ENCODE data around the gene TSHZ2. TPM values are rescaled to one million over a fixed set of nuclear protein-coding genes. Genes with fewer than 3 reads are reported as not detected.

Gene TSHZ2
- total and polyA plus RNA-seq, 4 donors, result 0.93 to 8.8 (median 3.8) TPM

DNA sequence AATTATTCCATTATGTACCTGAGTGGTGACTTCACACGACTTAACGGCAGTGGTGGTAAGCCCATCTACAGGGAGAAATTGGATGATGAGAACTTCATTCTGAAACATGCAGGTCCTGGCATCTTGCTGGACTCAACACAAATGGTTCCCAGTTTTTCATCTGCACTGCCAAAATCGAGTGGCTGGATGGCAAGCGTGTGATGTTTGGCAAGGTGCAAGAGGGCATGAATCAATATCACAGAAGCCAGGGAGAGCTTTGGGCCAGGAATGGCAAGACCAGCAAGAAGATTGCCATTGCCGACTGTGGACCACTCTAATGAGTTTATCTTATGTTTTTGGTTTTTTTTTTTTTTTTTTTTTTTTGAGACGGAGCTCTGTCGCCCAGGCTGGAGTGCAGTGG, 449.2 kb downstream of the TSHZ2 start:
- Histone ChIP-seq H3K27me3 (ENCODE audit: control insufficient read depth in 3 of 3, insufficient read depth in 3 of 3, low read length in 2 of 3) (no peaks in the 10 kb centered on the region), H3K36me3 (ENCODE audit: control insufficient read depth in 4 of 4, insufficient read depth in 4 of 4, low read length in 4 of 4) (peaks cover 0 to 6% (median 0%) of the 10 kb centered on the region in 4 donors), H3K9ac (ENCODE audit: insufficient read depth in 1 of 2, low read length in 2 of 2) (no peak overlapping the region), H3K4me1 (ENCODE audit: control insufficient read depth in 5 of 5, insufficient read depth in 5 of 5, low read length in 5 of 5) (no peaks in the 10 kb centered on the region), H3K27ac (ENCODE audit: low read depth in 1 of 2, low read length in 1 of 2) (no peak overlapping the region), H3K9me3 (ENCODE audit: control insufficient read depth in 4 of 4, insufficient read depth in 3 of 4, low read length in 3 of 4) (peaks cover 0 to 2% (median 0%) of the 10 kb centered on the region in 4 donors), H3K4me3 (no peak overlapping the region)
- no peak for DNase-seq
- 97 to 98% methylated on average over 5 to 6 of the region's 7 CpGs for WGBS, 2 donors
- no peak for ATAC-seq (ENCODE audit: insufficient read depth, low FRiP score)
- TF ChIP-seq, protein P1, sequence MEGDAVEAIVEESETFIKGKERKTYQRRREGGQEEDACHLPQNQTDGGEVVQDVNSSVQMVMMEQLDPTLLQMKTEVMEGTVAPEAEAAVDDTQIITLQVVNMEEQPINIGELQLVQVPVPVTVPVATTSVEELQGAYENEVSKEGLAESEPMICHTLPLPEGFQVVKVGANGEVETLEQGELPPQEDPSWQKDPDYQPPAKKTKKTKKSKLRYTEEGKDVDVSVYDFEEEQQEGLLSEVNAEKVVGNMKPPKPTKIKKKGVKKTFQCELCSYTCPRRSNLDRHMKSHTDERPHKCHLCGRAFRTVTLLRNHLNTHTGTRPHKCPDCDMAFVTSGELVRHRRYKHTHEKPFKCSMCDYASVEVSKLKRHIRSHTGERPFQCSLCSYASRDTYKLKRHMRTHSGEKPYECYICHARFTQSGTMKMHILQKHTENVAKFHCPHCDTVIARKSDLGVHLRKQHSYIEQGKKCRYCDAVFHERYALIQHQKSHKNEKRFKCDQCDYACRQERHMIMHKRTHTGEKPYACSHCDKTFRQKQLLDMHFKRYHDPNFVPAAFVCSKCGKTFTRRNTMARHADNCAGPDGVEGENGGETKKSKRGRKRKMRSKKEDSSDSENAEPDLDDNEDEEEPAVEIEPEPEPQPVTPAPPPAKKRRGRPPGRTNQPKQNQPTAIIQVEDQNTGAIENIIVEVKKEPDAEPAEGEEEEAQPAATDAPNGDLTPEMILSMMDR (IDR thresholded peaks at IDR 0.05; ENCODE audit: control extremely low read depth, extremely low read depth), result no peak

DNA sequence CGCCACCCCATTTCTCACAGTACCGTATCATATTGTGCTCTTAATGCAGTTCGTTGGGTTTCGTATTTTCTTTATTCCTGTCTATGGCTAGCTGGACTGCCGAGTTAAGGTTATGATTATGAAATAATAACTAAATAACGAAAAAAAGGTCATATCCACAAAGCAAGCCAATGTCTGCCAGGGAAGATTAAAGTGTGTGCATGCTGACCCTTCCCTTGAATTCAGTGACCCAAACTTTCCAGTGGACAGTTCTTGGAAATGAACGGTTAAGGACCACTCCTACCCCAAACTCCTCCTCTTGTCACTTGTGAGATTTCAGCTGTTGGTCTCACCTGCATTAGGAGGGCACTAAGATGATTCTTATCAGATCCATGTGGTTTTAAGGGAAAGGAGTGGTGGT, 449.9 kb downstream of the TSHZ2 start:
- DNase-seq, result no peak
- TF ChIP-seq, protein P1 (IDR thresholded peaks at IDR 0.05; ENCODE audit: control extremely low read depth, extremely low read depth), result no peak
- Histone ChIP-seq H3K9me3 (ENCODE audit: control insufficient read depth in 4 of 4, insufficient read depth in 3 of 4, low read length in 3 of 4) (peaks cover 0 to 2% (median 0%) of the 10 kb centered on the region in 4 donors), H3K4me3 (no peak overlapping the region), H3K36me3 (ENCODE audit: control insufficient read depth in 4 of 4, insufficient read depth in 4 of 4, low read length in 4 of 4) (peaks cover 0 to 6% (median 0%) of the 10 kb centered on the region in 4 donors), H3K9ac (ENCODE audit: insufficient read depth in 1 of 2, low read length in 2 of 2) (no peak overlapping the region), H3K27me3 (ENCODE audit: control insufficient read depth in 3 of 3, insufficient read depth in 3 of 3, low read length in 2 of 3) (no peaks in the 10 kb centered on the region), H3K4me1 (ENCODE audit: control insufficient read depth in 5 of 5, insufficient read depth in 5 of 5, low read length in 5 of 5) (no peaks in the 10 kb centered on the region), H3K27ac (ENCODE audit: low read depth in 1 of 2, low read length in 1 of 2) (no peak overlapping the region)
- ATAC-seq (ENCODE audit: insufficient read depth, low FRiP score), result no peak
- 93 to 95% methylated on average over 7 of the region's 7 CpGs for WGBS, 2 donors

DNA sequence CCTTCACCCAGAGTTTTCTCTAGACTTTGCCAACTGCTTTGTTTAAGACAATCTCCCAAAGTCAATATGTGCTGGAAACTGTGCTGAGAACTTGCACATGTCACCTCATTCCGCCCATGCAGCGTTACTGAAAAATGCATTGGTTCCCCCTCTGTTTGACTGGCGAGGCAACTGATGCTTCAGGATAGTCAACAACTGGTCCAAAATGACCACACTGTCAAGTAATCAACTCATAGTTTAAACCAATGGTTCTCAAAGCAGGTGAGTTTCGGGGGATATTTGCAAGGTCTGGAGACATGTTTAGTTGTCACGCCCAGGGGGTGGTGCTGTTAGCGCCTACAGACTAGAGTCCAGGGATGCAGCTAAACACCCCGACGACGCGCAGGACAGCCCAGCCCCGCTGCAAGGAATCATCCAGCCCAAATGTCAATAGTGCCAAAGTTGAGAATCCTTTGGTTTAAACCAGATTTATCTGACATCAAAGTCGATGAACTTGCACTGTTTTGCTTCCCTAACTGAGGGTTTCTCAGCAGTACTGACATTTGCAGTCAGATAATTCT, 451.5 kb downstream of the TSHZ2 start:
- no peak for ATAC-seq (ENCODE audit: insufficient read depth, low FRiP score)
- 90 to 92% methylated on average over 12 of the region's 12 CpGs for WGBS, 2 donors
- Histone ChIP-seq H3K4me1 (ENCODE audit: control insufficient read depth in 5 of 5, insufficient read depth in 5 of 5, low read length in 5 of 5) (peaks cover 0 to 2% (median 0%) of the 10 kb centered on the region in 5 donors), H3K27ac (ENCODE audit: low read depth in 1 of 2, low read length in 1 of 2) (no peak overlapping the region), H3K27me3 (ENCODE audit: control insufficient read depth in 3 of 3, insufficient read depth in 3 of 3, low read length in 2 of 3) (no peaks in the 10 kb centered on the region), H3K4me3 (no peak overlapping the region), H3K9me3 (ENCODE audit: control insufficient read depth in 4 of 4, insufficient read depth in 3 of 4, low read length in 3 of 4) (peaks cover 0 to 2% (median 0%) of the 10 kb centered on the region in 4 donors), H3K9ac (ENCODE audit: insufficient read depth in 1 of 2, low read length in 2 of 2) (no peak overlapping the region), H3K36me3 (ENCODE audit: control insufficient read depth in 4 of 4, insufficient read depth in 4 of 4, low read length in 4 of 4) (peaks cover 0 to 6% (median 0%) of the 10 kb centered on the region in 4 donors)
- no peak for DNase-seq
- TF ChIP-seq, protein P1 (IDR thresholded peaks at IDR 0.05; ENCODE audit: control extremely low read depth, extremely low read depth), result no peak

DNA sequence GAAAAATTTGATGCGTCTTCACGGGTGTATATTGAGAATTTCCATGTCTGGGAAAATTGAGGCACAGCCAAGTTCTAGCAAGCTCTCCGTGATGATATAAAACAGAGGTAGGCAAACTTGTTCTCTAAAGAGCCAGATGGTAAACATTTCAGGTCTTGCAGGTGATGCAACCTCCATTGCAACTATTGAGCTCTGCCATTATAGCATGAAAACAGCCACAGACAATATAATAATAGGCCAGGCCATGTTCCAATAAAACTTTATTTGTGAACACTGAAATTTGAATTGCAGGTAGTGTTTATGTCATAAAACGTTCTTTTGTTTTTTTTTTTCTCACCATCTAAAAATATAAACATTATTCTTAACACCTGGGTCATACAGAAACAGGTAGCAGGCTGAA, 453.3 kb downstream of the TSHZ2 start:
- ATAC-seq (ENCODE audit: insufficient read depth, low FRiP score) (no peak), DNase-seq (no peak)
- Histone ChIP-seq H3K4me1 (ENCODE audit: control insufficient read depth in 5 of 5, insufficient read depth in 5 of 5, low read length in 5 of 5) (peaks cover 0 to 2% (median 0%) of the 10 kb centered on the region in 5 donors), H3K36me3 (ENCODE audit: control insufficient read depth in 4 of 4, insufficient read depth in 4 of 4, low read length in 4 of 4) (no peaks in the 10 kb centered on the region), H3K9ac (ENCODE audit: insufficient read depth in 1 of 2, low read length in 2 of 2) (no peak overlapping the region), H3K27me3 (ENCODE audit: control insufficient read depth in 3 of 3, insufficient read depth in 3 of 3, low read length in 2 of 3) (no peaks in the 10 kb centered on the region), H3K4me3 (no peak overlapping the region), H3K9me3 (ENCODE audit: control insufficient read depth in 4 of 4, insufficient read depth in 3 of 4, low read length in 3 of 4) (peaks cover 0 to 2% (median 0%) of the 10 kb centered on the region in 4 donors), H3K27ac (ENCODE audit: low read depth in 1 of 2, low read length in 1 of 2) (no peak overlapping the region)
- TF ChIP-seq, protein P1 (IDR thresholded peaks at IDR 0.05; ENCODE audit: control extremely low read depth, extremely low read depth), result no peak
- 86 to 90% methylated on average over 4 of the region's 4 CpGs for WGBS, 2 donors
